T follicular helper cell (primary cell): ENCODE measurements around the gene PHOSPHO2.

Experiments used
- DNase-seq: peaks from one replicate; pipeline ENCODE4 v3.0.0-alpha.2; 2020; ENCODE audit warnings: low read depth

The PHOSPHO2 gene

GRCh38 chr2:169716938-169717690, 22.8 kb downstream of the PHOSPHO2 start:
- DNase-seq, result no peak

GRCh38 chr2:169717691-169718063, 23.4 kb downstream of the PHOSPHO2 start:
- DNase-seq, result no peak

GRCh38 chr2:169718930-169719504, 24.7 kb downstream of the PHOSPHO2 start:
- DNase-seq, result no peak

GRCh38 chr2:169721016-169721415, 26.7 kb downstream of the PHOSPHO2 start:
- DNase-seq, result no peak

GRCh38 chr2:169727065-169727464, 32.8 kb downstream of the PHOSPHO2 start:
- no peak for DNase-seq

- DNase-seq, result no peak
These were observed 35.0 kb downstream of the PHOSPHO2 start for GRCh38 chr2:169729274-169729605.

- DNase-seq, result no peak
These were observed 37.8 kb downstream of the PHOSPHO2 start for GRCh38 chr2:169732075-169732474.

GRCh38 chr2:169732583-169733358, 38.5 kb downstream of the PHOSPHO2 start:
- DNase-seq, result no peak

GRCh38 chr2:169734169-169734847, 40.0 kb downstream of the PHOSPHO2 start:
- DNase-seq, result no peak

- no peak for DNase-seq
These were observed 41.4 kb downstream of the PHOSPHO2 start for GRCh38 chr2:169735623-169736022.

GRCh38 chr2:169736902-169737301, 42.6 kb downstream of the PHOSPHO2 start:
- no peak for DNase-seq

- no peak for DNase-seq
These were observed 44.4 kb downstream of the PHOSPHO2 start for GRCh38 chr2:169738566-169739229.

- DNase-seq, result no peak
These were observed 45.1 kb downstream of the PHOSPHO2 start for GRCh38 chr2:169739351-169739750.

- no peak for DNase-seq
These were observed 49.3 kb downstream of the PHOSPHO2 start for GRCh38 chr2:169743549-169743948.

GRCh38 chr2:169746240-169746639, 52.0 kb downstream of the PHOSPHO2 start:
- no peak for DNase-seq

- no peak for DNase-seq
These were observed 54.0 kb downstream of the PHOSPHO2 start for GRCh38 chr2:169748319-169748718.
